OCI-LY3 (cell line): ENCODE data around the gene SLC10A3.

ENCODE experiments used
- H2AFZ ChIP-seq: fragments of 200-600, 300-600 bp; shearing (Covaris generic); 2 replicates; pipeline ENCODE4 v1.6.0; 2014; ENCODE audit warnings: antibody characterized with exemption, low read depth, low read length
- H3K27ac ChIP-seq: fragments of 200-600, 300-600 bp; sonication (generic); 2 replicates; pipeline ENCODE4 v1.5.1; 2014; ENCODE audit warnings: mild to moderate bottlenecking, low read length, moderate library complexity, mixed read lengths
- H3K27me3 ChIP-seq: fragments of 200-600, 300-600 bp; sonication (generic); 2 replicates; pipeline ENCODE4 v1.6.1; 2014; ENCODE audit warnings: low read depth, low read length, mixed read lengths
- H3K36me3 ChIP-seq: fragments of 200-600, 300-600 bp; sonication (generic); replicated peaks from 2 replicates; pipeline ENCODE3; 2014; ENCODE audit warnings: low read depth, low read length, mixed read lengths
- H3K4me1 ChIP-seq: fragments of 300-600, 200-600 bp; sonication (generic); 2 replicates; pipeline ENCODE4 v1.6.1; 2014; ENCODE audit warnings: low read length, mixed read lengths
- H3K4me2 ChIP-seq: fragments of 200-600, 300-600 bp; sonication (generic); 2 replicates; pipeline ENCODE4 v1.6.1; 2014; ENCODE audit warnings: low read length, mixed read lengths
- H3K4me3 ChIP-seq: fragments of 300-600, 200-600 bp; sonication (generic); 2 replicates; pipeline ENCODE4 v1.5.1; 2014; ENCODE audit warnings: antibody characterized with exemption, mild to moderate bottlenecking, low read length, moderate library complexity
- H3K79me2 ChIP-seq: fragments of 300-600, 200-600 bp; shearing (Covaris generic); 2 replicates; pipeline ENCODE4 v1.6.1; 2014; ENCODE audit warnings: mild to moderate bottlenecking, low read length, mixed read lengths
- H3K9ac ChIP-seq: fragments of 300-600, 200-600 bp; shearing (Covaris generic); 2 replicates; pipeline ENCODE4 v1.6.0; 2014; ENCODE audit warnings: mild to moderate bottlenecking, low read length, moderate library complexity
- H3K9me3 ChIP-seq: fragments of 200-600, 300-600 bp; shearing (Covaris generic); 2 replicates; pipeline ENCODE4 v1.6.1; 2014; ENCODE audit warnings: low read length, mixed read lengths; ENCODE audit not compliant: insufficient read depth
- H4K20me1 ChIP-seq: fragments of 200-600, 300-600 bp; sonication (generic); 2 replicates; pipeline ENCODE4 v1.6.1; 2016; ENCODE audit warnings: low read length, mixed read lengths; ENCODE audit not compliant: insufficient read depth
- CTCF ChIP-seq: fragments of 200-600, 300-600 bp; sonication (generic); IDR thresholded peaks from 2 replicates; pipeline ENCODE4 v1.5.1; 2014; ENCODE audit warnings: antibody characterized with exemption, low read length, low read depth
- EZH2phosphoT487 ChIP-seq: fragments of 200-600 bp; shearing (Covaris generic); IDR thresholded peaks from 2 replicates; pipeline ENCODE4 v1.6.1; 2018; ENCODE audit warnings: antibody characterized with exemption, mixed run types, low read depth

The SLC10A3 gene

GRCh38 chrX:154532690-154533089 lies 42.3 kb upstream of the SLC10A3 start:
- Histone ChIP-seq H3K4me3 (no peak overlapping the region), H3K9me3 (no peaks in the 10 kb centered on the region), H2AFZ (no peak overlapping the region), H3K9ac (no peak overlapping the region), H3K4me1 (peaks cover 7% of the 10 kb centered on the region), H4K20me1 (no peaks in the 10 kb centered on the region), H3K36me3 (peaks cover 5% of the 10 kb centered on the region), H3K4me2 (no peak overlapping the region), H3K27ac (no peak overlapping the region), H3K27me3 (no peaks in the 10 kb centered on the region), H3K79me2 (no peaks in the 10 kb centered on the region)
- TF ChIP-seq EZH2phosphoT487, result no peak
- TF ChIP-seq CTCF, result no peak

- Histone ChIP-seq H3K27me3 (no peaks in the 10 kb centered on the region), H3K36me3 (peaks cover 5% of the 10 kb centered on the region), H3K79me2 (no peaks in the 10 kb centered on the region), H3K4me3 (no peak overlapping the region), H3K4me1 (peaks cover 17% of the 10 kb centered on the region), H4K20me1 (no peaks in the 10 kb centered on the region), H3K27ac (no peak overlapping the region), H3K9ac (no peak overlapping the region), H2AFZ (no peak overlapping the region), H3K9me3 (no peaks in the 10 kb centered on the region), H3K4me2 (no peak overlapping the region)
- TF ChIP-seq CTCF (no peak), EZH2phosphoT487 (no peak)
Measured at GRCh38 chrX:154531626-154532025, 41.2 kb upstream of the SLC10A3 start.

- H3K4me2 ChIP-seq, result no peak overlapping the region
- peaks cover 17% of the 10 kb centered on the region for H3K4me1 ChIP-seq
- H2AFZ ChIP-seq, result no peak overlapping the region
- no peak overlapping the region for H3K27ac ChIP-seq
- TF ChIP-seq CTCF (no peak), EZH2phosphoT487 (no peak)
- H3K36me3 ChIP-seq, result peaks cover 5% of the 10 kb centered on the region
- no peaks in the 10 kb centered on the region for H3K27me3 ChIP-seq
- H4K20me1 ChIP-seq, result no peaks in the 10 kb centered on the region
- no peak overlapping the region for H3K4me3 ChIP-seq
- H3K9ac ChIP-seq, result no peak overlapping the region
- no peaks in the 10 kb centered on the region for H3K79me2 ChIP-seq
- H3K9me3 ChIP-seq, result no peaks in the 10 kb centered on the region
Measured at GRCh38 chrX:154530286-154530685, 39.9 kb upstream of the SLC10A3 start.

- Histone ChIP-seq H3K27me3 (no peaks in the 10 kb centered on the region), H3K4me3 (no peak overlapping the region), H3K36me3 (peaks cover 5% of the 10 kb centered on the region), H3K4me2 (no peak overlapping the region), H4K20me1 (no peaks in the 10 kb centered on the region), H3K9me3 (no peaks in the 10 kb centered on the region), H2AFZ (no peak overlapping the region), H3K4me1 (peaks cover 12% of the 10 kb centered on the region), H3K27ac (no peak overlapping the region), H3K79me2 (no peaks in the 10 kb centered on the region), H3K9ac (no peak overlapping the region)
- no peak for TF ChIP-seq EZH2phosphoT487
- TF ChIP-seq CTCF, result no peak
Measured at GRCh38 chrX:154529206-154529612, 38.8 kb upstream of the SLC10A3 start.
